ENCODE data around the gene GPR89B.
"Not testable (repeated sequence)": the region's sequence is repeated elsewhere in the genome, so short reads cannot be mapped to it uniquely, and the experiment has no call there.

DNA sequence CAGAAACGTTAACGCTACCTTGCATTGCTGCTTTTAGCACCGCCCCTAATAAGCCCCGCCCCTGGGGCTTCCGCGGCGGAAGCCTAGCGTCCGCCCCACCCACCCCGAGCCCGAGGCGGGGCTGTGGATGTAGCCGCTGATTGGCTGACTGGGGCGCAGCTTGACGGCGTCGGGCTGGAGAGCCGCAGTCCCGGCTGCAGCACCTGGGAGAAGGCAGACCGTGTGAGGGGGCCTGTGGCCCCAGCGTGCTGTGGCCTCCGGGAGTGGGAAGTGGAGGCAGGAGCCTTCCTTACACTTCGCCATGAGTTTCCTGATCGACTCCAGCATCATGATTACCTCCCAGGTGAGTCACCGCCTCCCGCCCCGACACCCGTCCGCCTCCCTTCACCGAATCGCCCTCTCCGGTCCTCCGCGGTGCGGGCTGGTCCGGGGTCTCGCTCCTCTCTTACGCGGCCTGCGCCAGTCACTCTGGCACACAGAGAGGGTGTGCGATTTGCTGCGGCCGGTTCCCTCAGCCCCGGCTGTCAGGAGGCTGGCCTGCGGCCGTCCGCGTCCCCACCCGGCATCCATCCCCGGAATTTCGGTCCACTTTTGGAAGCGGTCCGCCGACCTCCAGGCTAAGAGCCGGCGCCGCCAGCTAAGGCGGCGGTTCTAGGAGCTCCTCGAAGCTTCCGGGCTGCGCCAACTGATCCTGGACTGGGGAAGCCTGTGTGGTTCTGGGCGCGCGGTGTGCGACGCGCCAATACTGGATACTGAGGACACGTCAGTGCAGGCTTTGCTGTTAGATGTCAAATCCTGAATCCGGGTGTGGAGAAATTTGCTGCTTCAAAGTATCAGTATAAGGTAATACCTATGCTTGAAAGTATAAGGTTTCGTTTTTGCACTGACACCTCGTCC is at the start of gene GPR89B:
- TF ChIP-seq FOXA1 (IDR thresholded peaks at IDR 0.05); SP1 (IDR thresholded peaks at IDR 0.05); NFRKB (IDR thresholded peaks at IDR 0.05); SUZ12 (IDR thresholded peaks at IDR 0.05); BHLHE40 (IDR thresholded peaks at IDR 0.05; ENCODE audit: borderline replicate concordance); L3MBTL2 (conservative IDR thresholded peaks at IDR 0.05); ELF4 (IDR thresholded peaks at IDR 0.05); ARNT (IDR thresholded peaks at IDR 0.05); ZNF384 (IDR thresholded peaks at IDR 0.05); HDGF (IDR thresholded peaks at IDR 0.05; ENCODE audit: borderline replicate concordance); FOXM1 (IDR thresholded peaks at IDR 0.05; ENCODE audit: borderline replicate concordance); TARDBP (IDR thresholded peaks at IDR 0.05): not testable (repeated sequence)
- TF ChIP-seq, protein P1, sequence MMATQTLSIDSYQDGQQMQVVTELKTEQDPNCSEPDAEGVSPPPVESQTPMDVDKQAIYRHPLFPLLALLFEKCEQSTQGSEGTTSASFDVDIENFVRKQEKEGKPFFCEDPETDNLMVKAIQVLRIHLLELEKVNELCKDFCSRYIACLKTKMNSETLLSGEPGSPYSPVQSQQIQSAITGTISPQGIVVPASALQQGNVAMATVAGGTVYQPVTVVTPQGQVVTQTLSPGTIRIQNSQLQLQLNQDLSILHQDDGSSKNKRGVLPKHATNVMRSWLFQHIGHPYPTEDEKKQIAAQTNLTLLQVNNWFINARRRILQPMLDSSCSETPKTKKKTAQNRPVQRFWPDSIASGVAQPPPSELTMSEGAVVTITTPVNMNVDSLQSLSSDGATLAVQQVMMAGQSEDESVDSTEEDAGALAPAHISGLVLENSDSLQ (IDR thresholded peaks at IDR 0.05), result not testable (repeated sequence)

All from HEK293T (cell line).